HEK293 (cell line): ENCODE results near the gene SNX13.

Experiments used
- ATF2 ChIP-seq: fragments of 450-650 bp; formaldehyde crosslinking; IDR thresholded peaks from 2 replicates; pipeline ENCODE4 v1.5.1; 2016; ENCODE audit warnings: missing biosample characterization, missing genetic modification characterization, low read depth
- CTCF ChIP-seq: fragments of 450-650 bp; formaldehyde crosslinking; IDR thresholded peaks from 2 replicates; pipeline ENCODE4 v1.5.1; 2016; ENCODE audit warnings: missing biosample characterization, missing genetic modification characterization
- HOXA7 ChIP-seq: sonication (generic); formaldehyde crosslinking; IDR thresholded peaks from 2 replicates; pipeline ENCODE4 v1.8.1; 2022; ENCODE audit warnings: missing genetic modification reagents, borderline replicate concordance
- KLF16 ChIP-seq: fragments of 450-650 bp; formaldehyde crosslinking; IDR thresholded peaks from 2 replicates; pipeline ENCODE4 v1.5.1; 2017; ENCODE audit warnings: missing biosample characterization, missing genetic modification characterization
- PRDM6 ChIP-seq: fragments of 450-650 bp; formaldehyde crosslinking; IDR thresholded peaks from 2 replicates; pipeline ENCODE4 v1.5.1; 2017; ENCODE audit warnings: missing biosample characterization, missing genetic modification characterization
- RBAK ChIP-seq: fragments of 450-650 bp; formaldehyde crosslinking; IDR thresholded peaks from 2 replicates; pipeline ENCODE4 v1.5.1; 2016; ENCODE audit warnings: missing biosample characterization, missing genetic modification characterization
- REST ChIP-seq: fragments of 450-650 bp; formaldehyde crosslinking; IDR thresholded peaks from 2 replicates; pipeline ENCODE4 v1.5.1; 2016; ENCODE audit warnings: missing biosample characterization, missing genetic modification characterization
- ZFP69B ChIP-seq: fragments of 450-650 bp; formaldehyde crosslinking; IDR thresholded peaks from 2 replicates; pipeline ENCODE4 v1.5.1; 2016; ENCODE audit warnings: missing biosample characterization, missing genetic modification characterization
- ZNF24 ChIP-seq: fragments of 450-650 bp; formaldehyde crosslinking; IDR thresholded peaks from 2 replicates; pipeline ENCODE4 v1.5.1; 2016; ENCODE audit warnings: missing biosample characterization, missing genetic modification characterization
- ZNF324 ChIP-seq: fragments of 450-650 bp; formaldehyde crosslinking; IDR thresholded peaks from 2 replicates; pipeline ENCODE4 v1.5.1; 2016; ENCODE audit warnings: missing biosample characterization, missing genetic modification characterization
- ZNF488 ChIP-seq: fragments of 450-650 bp; formaldehyde crosslinking; IDR thresholded peaks from 2 replicates; pipeline ENCODE4 v1.5.1; 2016; ENCODE audit warnings: missing biosample characterization, missing genetic modification characterization
- ZNF501 ChIP-seq: fragments of 450-650 bp; formaldehyde crosslinking; IDR thresholded peaks from 2 replicates; pipeline ENCODE4 v1.5.1; 2016; ENCODE audit warnings: missing biosample characterization, missing genetic modification characterization
- ZNF639 ChIP-seq: fragments of 450-650 bp; formaldehyde crosslinking; IDR thresholded peaks from 2 replicates; pipeline ENCODE4 v1.5.1; 2016; ENCODE audit warnings: missing biosample characterization, missing genetic modification characterization
- ZNF704 ChIP-seq: fragments of 450-650 bp; formaldehyde crosslinking; IDR thresholded peaks from 2 replicates; pipeline ENCODE4 v1.5.1; 2016; ENCODE audit warnings: missing biosample characterization, missing genetic modification characterization

- TF ChIP-seq CTCF (no peak), ZNF24 (tag by site-specific recombination) (no peak), ZNF704 (tag by site-specific recombination) (no peak), PRDM6 (tag by site-specific recombination) (no peak), REST (tag by site-specific recombination) (no peak), ZNF639 (tag by site-specific recombination) (no peak), HOXA7 (CRISPR knock-in tag) (no peak), ZNF501 (tag by site-specific recombination) (no peak), ATF2 (no peak), ZFP69B (tag by site-specific recombination) (no peak), ZNF488 (tag by site-specific recombination) (no peak), KLF16 (tag by site-specific recombination) (no peak), RBAK (tag by site-specific recombination) (no peak), ZNF324 (no peak)
These were observed 36.7 kb upstream of the SNX13 start for GRCh38 chr7:17976952-17977351.
